ENCODE data around the gene GOLGA2.

GOLGA2 gene

GRCh38 chr9:128215491-128216409 is 60.1 kb downstream of the GOLGA2 start:
- no peak for DNase-seq (ENCODE audit: low read depth in 1 of 2, low spot score in 1 of 2)

- DNase-seq (ENCODE audit: low read depth in 1 of 2, low spot score in 1 of 2) = no peak
Measured at GRCh38 chr9:128214571-128215490, 61.0 kb downstream of the GOLGA2 start.

- DNase-seq (ENCODE audit: low read depth in 1 of 2, low spot score in 1 of 2) = no peak
Measured at GRCh38 chr9:128213746-128214497, 61.9 kb downstream of the GOLGA2 start.

- DNase-seq (ENCODE audit: low read depth in 1 of 2, low spot score in 1 of 2) = no peak
Measured at GRCh38 chr9:128211981-128212281, 63.9 kb downstream of the GOLGA2 start.

GRCh38 chr9:128211186-128211980 is 64.4 kb downstream of the GOLGA2 start:
- no peak for DNase-seq (ENCODE audit: low read depth in 1 of 2, low spot score in 1 of 2)

- no peak for DNase-seq (ENCODE audit: low read depth in 1 of 2, low spot score in 1 of 2)
Measured at GRCh38 chr9:128208946-128209669, 66.7 kb downstream of the GOLGA2 start.

- DNase-seq (ENCODE audit: low read depth in 1 of 2, low spot score in 1 of 2) = no peak
Measured at GRCh38 chr9:128208386-128208785, 67.4 kb downstream of the GOLGA2 start.

- no peak for DNase-seq (ENCODE audit: low read depth in 1 of 2, low spot score in 1 of 2)
Measured at GRCh38 chr9:128206916-128207910, 68.6 kb downstream of the GOLGA2 start.

GRCh38 chr9:128206484-128206883 is 69.3 kb downstream of the GOLGA2 start:
- no peak for DNase-seq (ENCODE audit: low read depth in 1 of 2, low spot score in 1 of 2)

Data from stimulated activated CD4-positive, alpha-beta T cell treated with anti-CD3 and anti-CD28 coated beads, Interleukin-15, amount 100 ng/mL, for 1 hour (primary cell).